GM19467 (cell line): Measurements from ENCODE around the gene ACADS.

Source experiments
- ATAC-seq: cut with Tn5 transposase; IDR thresholded peaks from one replicate; pipeline ENCODE4 v1.9.1; 2021; ENCODE audit warnings: mild to moderate bottlenecking, moderate library complexity; ENCODE audit not compliant: unreplicated experiment

The ACADS gene, protein sequence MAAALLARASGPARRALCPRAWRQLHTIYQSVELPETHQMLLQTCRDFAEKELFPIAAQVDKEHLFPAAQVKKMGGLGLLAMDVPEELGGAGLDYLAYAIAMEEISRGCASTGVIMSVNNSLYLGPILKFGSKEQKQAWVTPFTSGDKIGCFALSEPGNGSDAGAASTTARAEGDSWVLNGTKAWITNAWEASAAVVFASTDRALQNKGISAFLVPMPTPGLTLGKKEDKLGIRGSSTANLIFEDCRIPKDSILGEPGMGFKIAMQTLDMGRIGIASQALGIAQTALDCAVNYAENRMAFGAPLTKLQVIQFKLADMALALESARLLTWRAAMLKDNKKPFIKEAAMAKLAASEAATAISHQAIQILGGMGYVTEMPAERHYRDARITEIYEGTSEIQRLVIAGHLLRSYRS

DNA sequence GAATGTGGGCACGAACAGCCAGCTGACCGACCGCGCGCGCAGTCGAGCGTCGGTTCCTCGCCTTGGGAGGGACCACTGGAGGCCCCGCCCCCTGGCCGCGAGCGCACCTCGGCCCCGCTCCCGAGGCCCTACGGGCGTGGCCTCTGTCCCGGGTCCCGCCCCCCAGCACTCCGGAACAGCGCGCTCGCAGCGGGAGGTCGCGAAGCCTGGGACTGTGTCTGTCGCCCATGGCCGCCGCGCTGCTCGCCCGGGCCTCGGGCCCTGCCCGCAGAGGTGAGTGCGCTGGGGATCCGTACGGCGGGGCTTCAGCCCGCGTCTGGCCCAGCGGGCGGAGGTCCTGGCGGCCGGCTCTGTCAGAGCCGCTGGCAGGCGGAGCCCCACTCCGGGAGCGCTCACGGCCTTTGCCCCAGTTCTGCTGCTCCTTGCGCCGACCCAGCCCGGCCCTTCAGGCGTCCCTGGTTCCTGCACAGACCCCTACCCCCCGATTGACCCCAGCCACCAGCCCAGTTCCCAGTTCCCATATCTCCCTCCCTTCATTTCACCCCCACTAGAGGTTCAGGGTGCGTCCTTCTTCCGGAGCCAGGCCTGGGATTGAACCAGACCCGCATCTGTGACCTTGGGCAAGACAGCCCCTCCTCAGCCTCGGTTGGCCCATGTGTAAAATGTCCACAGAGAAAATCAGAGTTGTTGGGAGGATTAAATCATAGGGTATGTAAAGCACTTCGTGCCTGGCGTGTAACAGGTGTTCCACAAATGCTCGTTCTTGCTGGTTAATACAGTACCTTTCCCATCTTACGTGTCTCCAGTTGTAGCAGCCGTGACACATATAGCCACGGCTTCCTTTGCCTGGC, at the start of gene ACADS:
TSS of gene ACADS (plus strand) at position 168 of the 851 bp plus-strand sequence. CDS start at position 228, 60 bp downstream.
- ATAC-seq = peak; percentile 88

DNA sequence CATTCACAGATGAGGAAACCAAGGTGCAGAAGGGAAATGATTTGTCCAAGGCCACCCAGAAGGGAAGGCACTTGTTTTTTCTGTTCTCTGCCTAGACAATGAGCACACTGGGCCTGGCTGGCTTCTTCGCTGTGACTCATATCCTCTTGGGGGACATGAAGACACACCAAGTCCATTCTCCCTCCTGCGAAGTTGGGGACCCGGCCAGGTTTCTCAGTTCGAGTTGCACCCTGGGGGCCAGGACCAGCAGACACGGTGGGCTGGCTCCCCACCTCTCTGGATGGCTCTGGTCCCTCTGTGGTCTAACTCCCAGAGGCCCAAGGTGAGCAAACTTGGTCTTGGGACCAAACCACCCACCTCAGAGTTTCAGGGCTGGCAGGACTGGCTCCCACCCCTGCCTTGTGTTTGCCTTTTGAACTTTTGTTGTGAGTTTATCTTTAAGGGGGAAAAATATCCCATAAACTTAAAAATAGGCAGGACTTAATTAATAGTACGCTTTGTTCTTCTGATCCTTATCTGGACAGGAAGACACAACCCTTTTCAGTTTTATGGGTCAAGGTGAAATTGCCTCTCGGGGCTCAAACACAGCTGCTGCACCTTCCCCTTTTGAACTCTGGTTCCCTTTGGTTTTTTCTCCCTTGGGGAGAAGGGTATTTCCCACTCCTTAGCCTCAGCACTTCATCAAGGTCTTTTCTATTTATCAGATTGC, 47.7 kb upstream of the ACADS start:
- peak; percentile 50 for ATAC-seq

DNA sequence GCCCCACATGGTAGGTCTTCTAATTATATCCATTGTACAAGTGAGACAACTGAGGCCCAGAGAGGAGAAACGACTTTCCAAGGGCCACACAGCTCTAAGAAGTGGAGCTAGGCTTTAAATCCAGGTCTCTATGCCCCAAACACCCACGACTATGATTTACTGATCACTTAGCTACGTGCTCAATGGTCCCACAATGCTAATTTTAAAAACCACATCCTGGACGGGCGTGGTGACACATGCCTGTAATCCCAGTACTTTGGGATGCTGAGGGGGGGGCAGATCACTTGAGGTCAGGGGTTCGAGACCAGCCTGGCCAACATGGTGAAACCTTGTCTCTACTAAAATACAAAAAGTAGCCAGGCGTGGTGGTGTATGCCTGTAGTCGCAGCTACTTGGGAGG, 47.1 kb upstream of the ACADS start:
- no peak for ATAC-seq

DNA sequence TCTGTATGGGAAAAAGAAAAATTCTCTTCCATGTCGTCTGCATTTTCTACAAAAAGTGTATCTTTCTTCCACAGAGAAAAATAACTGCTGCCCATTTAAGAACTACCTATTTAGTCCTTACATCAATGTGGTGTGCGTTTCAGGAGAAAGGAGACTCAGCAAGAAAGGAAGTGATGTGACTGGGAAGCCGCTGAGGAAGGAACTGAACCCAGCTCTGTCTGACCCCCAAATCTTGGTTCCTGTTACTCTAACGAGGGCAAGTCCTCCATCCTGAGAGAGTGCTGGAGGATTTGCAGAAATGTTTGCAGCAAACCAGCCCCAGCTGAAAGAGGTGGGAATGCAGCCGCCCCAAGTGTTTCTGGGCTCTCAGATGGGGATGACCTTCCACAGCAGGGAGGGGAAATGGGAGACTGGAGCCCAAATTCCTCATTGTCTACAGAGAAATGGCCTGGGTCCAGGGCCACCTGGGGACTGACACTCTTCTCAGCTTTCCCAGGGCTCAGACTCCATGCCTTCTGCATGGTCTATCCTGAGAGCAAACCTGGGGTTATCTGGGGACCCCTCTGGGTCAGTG, 45.4 kb upstream of the ACADS start:
- ATAC-seq = no peak

DNA sequence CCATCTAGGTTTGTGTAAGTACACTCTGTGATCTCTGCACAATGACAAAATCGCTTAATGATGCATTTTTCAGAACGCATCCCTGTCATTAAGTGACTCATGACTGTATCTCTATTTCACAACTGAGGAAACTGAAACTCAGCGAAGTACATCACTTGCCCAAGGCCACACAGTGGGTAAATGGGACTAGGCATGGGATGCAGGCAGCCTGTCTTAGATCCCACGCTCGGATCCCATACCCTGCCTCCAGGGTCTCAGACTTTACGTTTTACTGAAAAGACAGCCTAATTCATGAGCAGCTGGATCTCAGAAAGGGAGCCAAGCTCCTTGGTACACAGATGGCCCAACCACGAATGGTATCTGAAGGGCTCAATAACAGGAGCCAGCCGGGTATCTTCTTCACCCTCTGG, 41.1 kb upstream of the ACADS start:
- no peak for ATAC-seq

DNA sequence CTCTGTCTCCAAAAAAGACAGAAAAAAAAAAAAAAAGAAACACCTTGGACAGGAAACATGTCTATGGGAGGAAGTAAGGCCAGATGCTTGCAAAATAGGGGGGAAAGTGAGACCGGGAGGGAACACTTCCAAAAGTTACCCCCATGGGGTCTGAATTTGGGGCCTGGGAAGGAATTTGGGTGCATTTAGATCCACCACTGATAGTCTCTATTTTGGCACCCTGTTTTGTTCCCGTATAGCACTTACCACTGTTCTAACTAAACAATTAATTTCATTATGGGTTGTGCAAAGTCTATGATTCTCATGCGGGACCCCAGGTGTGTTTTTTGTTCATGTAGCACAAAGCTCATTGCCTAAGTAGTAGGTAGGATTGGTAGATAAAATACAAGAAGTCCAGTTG, 40.1 kb upstream of the ACADS start:
- no peak for ATAC-seq

DNA sequence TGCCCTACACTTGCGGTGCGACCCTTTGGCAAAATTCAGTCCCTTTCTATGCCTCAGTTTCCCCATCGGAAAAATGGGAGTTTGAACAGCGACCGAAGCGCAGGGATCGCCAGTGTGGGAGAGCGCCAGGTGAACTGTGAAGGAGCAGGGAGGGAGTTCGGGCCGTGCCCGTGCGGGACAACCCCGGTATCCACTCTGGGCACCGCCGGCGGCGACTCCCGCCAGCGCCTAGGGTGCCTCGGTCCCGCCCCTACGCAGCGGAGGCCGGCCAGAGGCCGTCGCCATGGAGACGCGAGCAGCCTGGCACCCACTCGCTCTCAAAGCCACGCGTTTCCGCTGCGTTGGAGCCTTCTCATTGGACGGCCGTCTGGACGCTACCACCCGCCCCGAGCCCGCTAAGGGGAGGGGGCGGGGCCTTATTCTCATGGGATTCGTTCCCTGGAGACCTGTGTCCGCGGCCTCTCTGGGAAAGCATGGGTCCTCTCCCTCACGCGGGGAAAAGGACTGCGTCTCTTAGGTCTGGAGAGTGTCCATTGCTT, 39.4 kb upstream of the ACADS start:
- peak; percentile 69 for ATAC-seq

DNA sequence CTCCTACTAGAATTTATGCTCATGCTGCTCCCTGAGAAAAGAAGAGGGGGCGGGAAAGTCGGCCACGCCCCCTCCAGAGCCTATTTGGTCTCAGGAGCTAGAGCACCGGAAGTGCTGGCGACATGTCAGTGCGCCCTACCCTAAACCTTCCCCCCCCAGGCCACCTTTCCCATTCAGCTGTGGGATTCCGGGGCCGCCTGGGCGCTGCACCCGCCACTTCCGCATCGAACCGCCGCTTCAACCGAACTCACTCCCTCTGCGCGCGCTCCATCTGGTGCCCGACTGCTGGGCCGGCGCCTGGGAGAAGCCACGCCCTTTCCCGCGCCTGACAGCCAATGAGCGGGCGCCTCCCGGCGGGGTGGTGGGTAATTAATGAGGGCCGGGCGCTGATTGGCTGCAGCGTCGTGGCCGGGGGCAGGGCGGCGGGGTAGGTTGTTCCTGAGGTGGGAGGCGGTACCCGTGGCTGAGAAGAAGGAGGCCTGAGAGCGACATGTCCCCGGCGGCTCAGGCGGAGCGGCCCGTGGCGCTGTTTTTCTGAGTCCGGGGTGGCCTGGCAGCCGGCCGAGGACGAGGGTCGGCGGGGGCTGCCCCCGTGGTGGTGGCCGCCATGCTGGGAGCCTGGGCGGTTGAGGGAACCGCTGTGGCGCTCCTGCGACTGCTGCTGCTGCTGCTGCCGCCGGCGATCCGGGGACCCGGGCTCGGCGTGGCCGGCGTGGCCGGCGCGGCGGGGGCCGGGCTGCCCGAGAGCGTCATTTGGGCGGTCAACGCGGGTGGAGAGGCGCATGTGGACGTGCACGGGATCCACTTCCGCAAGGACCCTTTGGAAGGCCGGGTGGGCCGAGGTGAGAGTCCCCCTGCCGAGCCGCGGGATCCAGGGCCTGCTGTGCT, 38.7 kb upstream of the ACADS start, which contains the start of gene MLEC:
TSS of gene MLEC (plus strand) at position 460 of the 888 bp plus-strand sequence. CDS start at position 608, 148 bp downstream.
- peak; percentile 68 for ATAC-seq

DNA sequence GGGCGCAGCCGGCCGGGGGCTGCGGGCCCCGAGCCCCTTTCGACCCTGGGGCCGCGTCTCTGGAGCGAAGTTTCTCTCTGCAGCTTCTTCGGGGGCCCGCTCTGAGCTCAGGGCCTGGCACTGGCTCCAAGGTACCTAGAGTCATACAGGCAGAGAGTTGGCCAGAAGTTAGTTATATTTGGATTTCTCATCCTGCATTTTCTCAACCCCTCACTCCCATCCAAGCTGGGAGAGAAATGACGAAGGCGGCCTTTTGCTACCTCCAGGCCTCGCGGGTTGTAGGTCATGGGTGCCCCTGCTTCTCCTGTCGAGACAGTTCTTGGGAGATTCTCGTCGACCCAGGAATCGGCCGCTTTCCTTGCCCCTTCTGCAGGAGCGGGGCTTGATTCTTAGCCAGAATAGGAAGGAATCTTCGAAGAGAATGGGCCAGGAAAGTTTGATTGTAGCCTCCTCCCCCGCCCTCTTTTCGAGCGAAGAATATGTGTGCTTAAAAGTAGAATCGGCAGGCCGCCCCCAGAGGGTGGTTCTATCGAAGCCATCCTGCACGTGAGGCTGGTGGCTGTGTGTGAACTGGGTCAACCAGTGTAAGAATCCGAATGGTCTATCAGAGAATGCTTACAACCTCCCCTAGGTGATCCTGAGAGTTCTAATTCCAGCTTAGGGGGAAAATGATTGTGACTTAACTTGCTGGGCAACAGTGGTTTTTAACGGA, 37.9 kb upstream of the ACADS start:
- no peak for ATAC-seq

DNA sequence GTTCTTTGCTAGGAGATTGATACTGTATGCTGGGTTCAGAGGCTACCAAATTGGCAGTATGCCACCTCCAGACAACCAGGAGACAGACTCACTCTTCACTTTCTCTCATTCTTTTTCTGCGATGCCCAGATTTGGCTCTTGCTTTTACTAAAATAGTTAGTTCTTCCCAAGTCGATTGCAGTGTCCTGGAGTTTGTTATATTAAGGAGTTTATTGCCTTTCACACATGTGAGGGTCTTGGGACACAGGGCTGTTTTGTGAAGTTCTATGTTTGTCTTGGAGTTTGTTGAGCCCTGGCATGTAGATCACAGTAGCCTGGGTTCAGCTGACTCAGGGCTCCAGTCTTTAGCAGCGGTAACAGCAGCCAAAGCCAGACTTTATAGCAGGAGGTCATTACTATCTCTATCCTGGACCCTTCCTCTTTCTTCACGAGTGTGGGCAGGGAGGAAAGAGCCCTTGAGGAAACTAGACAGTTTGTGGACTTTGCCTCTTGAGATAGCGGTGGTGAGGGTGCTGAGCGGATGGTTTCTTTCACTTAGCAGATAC, 37.0 kb upstream of the ACADS start:
- no peak for ATAC-seq

DNA sequence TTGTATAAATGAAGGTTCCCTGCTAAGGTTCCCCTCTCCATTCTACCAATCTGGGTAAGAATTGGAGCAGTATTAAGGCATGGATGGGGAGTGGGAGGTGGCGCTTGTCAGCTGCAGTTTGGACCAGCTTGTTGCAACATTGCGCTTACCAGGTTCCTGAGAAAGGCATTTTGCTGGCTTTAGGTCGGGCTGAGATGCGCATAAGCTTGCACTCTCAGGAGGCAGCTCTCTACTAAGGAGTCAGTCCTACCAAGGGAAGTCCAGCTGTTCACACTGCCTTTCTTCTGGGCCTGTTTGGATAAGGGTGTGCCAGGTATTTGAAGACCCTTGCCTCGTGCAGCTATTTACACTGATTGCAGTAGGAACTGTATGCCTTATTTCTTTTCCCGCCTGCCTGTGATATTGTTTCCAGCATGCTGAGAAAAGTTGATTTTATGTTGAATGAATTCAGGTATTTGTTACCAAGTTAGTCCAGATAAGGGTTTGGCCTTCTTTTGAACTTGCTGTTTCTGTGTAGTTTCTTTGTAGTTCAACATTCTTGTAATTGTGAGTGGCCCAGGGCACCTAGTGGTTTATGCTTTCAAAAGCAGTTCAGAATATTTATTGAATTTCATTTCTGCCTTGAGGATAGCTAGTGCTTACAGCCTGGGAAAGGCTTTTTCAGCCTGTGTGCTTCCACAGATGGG, 36.1 kb upstream of the ACADS start:
- no peak for ATAC-seq

DNA sequence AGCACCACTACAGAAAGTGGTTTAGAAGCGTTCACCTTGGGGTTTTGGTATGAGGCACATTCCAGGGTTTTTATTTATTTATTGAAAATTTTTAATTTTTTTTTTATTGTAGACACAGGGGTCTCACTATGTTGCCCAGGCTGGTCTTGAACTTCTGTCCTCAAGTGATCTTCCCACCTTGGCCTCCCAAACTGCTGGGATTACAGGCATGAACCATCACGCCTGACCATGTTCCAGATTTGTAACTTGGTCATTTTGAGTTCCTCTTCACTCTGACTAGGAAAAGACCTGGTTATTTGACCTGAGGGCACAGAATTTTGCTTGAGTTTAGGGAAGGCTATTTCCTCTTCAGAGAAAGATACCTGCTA, 35.6 kb upstream of the ACADS start:
- no peak for ATAC-seq

DNA sequence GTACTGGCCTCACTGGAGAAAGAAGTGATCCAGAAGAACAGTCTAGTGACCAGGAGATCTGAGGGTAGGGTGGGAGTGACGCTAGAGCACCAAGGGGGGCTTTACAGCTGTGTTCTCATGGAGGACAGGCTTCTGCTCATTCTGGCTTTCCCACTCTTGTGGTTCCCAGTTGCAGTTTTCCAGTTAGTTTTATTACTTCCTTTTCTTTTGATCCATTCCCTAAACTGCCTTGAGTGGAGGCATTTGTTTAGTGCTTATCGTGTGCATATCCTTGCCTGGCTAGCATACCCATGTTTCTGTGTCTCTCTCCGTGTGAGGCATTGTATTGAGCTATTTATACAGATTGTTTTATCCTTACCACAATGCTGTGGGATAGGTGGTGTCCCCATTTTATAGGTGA, 34.6 kb upstream of the ACADS start:
- ATAC-seq = no peak

DNA sequence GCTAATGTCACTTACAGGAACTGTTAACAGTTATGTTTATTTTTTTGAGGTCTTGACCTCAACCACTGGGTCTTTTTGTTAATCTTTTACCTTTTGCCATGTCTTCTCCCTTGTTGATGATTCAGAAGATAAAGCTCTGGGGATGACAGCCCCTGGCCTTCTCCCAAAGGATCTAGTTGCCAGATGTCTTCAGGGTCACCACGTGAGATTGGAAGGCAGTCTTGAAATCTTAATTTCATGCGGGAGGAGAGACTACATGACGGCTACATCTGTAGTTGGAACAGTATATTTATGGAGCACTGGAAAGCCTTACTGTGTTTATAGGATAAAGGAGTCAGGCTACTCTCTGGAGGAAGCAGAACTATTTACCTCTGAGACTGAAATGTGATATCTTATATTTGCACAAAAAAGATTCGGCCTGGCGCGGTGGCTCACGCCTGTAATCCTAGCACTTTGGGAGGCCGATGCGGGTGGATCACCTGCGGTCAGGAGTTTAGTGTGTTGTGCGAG, 33.0 kb upstream of the ACADS start:
- ATAC-seq = no peak

DNA sequence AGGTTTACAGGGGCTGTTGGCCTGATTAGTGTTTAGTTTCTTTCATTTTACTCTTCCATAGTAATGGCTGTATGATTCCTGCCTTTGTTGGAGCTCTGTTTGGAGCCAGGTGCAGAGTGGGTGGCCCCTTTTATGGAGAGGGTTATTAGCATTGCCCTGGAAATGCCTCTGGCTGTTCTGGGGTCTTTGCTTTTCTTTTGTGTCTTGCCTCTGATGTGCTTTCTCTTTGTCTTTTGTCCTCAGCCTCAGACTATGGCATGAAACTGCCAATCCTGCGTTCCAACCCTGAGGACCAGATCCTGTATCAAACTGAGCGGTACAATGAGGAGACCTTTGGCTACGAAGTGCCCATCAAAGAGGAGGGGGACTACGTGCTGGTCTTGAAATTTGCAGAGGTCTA, 31.8 kb upstream of the ACADS start:
- ATAC-seq = no peak

DNA sequence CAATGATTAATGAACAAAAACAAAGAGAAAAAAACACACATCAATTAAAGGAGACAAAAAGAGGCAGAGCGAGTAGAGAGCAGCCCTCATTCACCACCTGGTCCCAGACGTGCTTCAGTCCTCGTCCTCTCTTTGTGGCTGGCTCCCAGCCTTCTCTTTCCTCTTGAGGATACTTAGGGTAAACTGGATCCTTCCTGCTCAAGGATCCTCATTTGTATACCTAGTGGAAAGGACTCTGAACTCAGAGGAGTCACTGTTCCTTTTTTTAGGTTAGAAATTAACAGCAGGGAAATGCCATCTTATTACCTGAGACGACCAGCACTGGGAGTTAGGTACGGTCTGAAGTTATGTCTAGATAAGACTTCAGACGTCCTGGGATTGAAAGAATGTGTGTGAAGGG, 29.0 kb upstream of the ACADS start:
- ATAC-seq = no peak

DNA sequence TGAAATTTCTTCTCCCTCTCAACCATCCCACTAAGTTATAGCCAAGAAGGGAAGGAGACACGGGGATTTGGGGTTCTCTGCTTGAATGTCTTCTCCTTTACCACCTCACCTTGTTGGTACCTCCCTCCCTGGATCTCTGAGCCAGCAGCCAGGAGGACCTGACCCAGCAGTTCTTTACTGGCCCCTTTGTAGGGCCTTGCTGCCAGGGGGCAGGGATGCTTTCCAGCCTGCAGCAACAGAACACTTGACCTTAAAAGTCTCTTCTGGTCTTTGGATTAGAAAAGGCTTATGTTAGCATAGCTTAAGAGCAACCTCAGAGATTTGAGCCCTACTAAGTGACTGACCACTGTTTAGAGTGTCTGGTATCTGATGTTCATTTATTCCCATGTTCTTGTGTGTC, 28.3 kb upstream of the ACADS start:
- ATAC-seq = no peak

DNA sequence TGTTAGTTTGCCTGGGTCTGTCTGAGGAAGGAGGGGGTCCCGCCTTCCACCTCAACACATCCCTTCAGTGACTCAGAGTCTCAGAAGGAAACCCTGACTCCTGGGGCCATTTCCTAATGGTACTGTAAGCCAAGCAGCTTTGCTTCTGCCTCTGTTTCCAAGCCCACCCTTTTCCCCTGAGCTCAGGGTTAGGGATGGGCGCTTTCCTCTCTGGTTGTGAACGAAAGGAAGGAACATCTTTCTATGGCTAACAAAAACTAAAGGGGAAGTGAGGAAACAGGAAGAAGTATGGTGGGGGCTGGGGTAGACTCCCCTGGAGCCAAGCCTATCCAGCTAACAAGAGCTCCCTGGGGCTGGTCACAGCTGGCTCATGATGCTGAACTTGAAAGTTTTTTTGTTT, 27.0 kb upstream of the ACADS start:
- ATAC-seq = no peak
